GM19193 (cell line): ENCODE results near the gene LOXL1.

Experiments used
- POLR2A ChIP-seq: IDR thresholded peaks from 4 replicates; pipeline ENCODE4 v1.6.1; 2011; ENCODE audit not compliant: insufficient read depth, insufficient read length; ENCODE audit errors: extremely low read depth

LOXL1 gene

GRCh38 chr15:73997986-73998385 lies 71.7 kb downstream of the LOXL1 start:
- no peak for TF ChIP-seq POLR2A
